ENCODE results near the gene OPTN.
A peak's percentile ranks its signal among the peaks of the same experiment; 100 is the strongest.
"Not testable (repeated sequence)": the region's sequence is repeated elsewhere in the genome, so short reads cannot be mapped to it uniquely, and the experiment has no call there.

The OPTN gene

GRCh38 chr10:13099666-13100348, at the start of gene OPTN:
OPTN (plus strand) TSS chr10:13100163; CDS start chr10:13109123, 8,960 bp downstream.
- in situ Hi-C loops (cut with MboI; ENCODE audit: low sequenced_read_pairs, unreplicated experiment): no loop called here

DNA sequence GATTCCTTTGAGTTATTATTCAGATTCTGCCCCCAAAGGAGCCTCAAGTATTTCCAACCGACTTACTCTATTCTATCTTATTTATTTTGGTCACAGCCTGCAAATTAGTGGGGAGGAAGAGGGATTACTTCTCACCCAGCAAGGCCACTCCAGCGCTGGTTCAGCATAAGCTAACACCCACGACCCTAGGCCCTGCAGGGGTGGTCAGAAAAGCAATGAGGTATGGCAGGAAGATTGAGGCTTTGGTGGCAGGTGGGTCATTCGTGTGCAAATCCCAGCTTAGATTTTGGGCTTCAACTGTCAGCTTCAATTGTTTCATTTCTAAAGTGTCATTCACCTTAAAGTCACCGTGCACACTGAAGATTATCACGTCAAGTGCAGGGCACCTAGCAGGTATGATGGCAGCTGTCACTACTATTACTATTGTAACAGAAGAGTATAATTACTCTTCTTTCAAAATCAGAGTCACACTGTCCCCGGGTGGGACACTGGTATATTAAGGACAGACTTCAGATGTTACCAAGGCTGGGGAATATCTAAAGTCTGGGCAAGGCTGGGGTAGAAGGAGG, 48.8 kb upstream of the OPTN start:
- no peak for DNase-seq (ENCODE audit: low spot score)
- in situ Hi-C loops (cut with MboI; ENCODE audit: low sequenced_read_pairs, unreplicated experiment): no loop called here
- no peak for TF ChIP-seq CTCF (IDR thresholded peaks at IDR 0.05; ENCODE audit: borderline replicate concordance, control extremely low read depth, extremely low read depth, insufficient read depth, missing control alignments)

More at GRCh38 chr10:13099666-13100348, at the start of gene OPTN:
- peak; percentile 94 for DNase-seq (ENCODE audit: low spot score)
- TF ChIP-seq CTCF (IDR thresholded peaks at IDR 0.05; ENCODE audit: borderline replicate concordance, control extremely low read depth, extremely low read depth, insufficient read depth, missing control alignments): peak; percentile 58

DNA sequence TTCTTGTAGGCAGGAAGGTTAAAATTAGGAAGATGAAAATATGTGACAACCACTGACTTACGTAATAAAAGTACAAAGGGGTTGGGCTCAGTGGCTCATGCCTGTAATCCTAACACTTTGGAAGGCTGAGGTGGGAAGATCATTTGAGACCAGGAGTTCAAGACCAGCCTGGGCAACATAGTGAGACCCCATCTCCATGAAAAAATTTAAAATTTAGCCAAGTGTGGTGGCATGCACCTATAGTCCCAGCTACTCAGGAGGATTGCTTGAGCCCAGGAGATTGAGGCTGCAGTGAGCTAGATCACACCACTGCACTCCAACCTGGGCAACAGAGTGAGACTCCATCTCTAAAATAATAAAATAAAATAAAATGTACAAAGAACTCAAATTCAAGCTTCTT, 46.8 kb upstream of the OPTN start:
- in situ Hi-C loops (cut with MboI; ENCODE audit: low sequenced_read_pairs, unreplicated experiment); DNase-seq (ENCODE audit: low spot score): not testable (repeated sequence)

GRCh38 chr10:13053794-13054462, 46.0 kb upstream of the OPTN start:
- in situ Hi-C loops (cut with MboI; ENCODE audit: low sequenced_read_pairs, unreplicated experiment): no loop called here
- no peak for DNase-seq (ENCODE audit: low spot score)
- no peak for TF ChIP-seq CTCF (IDR thresholded peaks at IDR 0.05; ENCODE audit: borderline replicate concordance, control extremely low read depth, extremely low read depth, insufficient read depth, missing control alignments)

DNA sequence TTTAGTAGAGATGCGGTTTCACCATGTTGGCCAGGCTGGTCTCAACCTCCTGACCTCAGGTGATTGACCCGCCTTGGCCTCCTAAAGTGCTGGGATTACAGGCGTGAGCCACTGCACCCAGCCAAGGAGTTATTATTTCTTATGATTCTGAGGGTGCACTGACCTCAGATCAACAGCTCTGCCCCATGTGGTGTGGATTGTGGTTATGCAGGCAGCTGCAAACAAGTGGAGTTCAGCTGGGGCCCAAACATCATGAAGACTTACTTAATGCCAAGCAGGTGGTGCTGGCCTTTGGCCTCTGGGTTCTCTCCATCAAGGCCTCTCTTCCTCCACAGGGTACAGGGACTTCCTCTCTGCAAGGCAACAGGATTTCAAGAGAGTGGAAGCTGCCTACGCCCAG, 45.1 kb upstream of the OPTN start:
- no peak for DNase-seq (ENCODE audit: low spot score)
- in situ Hi-C loops (cut with MboI; ENCODE audit: low sequenced_read_pairs, unreplicated experiment): no loop called here
- no peak for TF ChIP-seq CTCF (IDR thresholded peaks at IDR 0.05; ENCODE audit: borderline replicate concordance, control extremely low read depth, extremely low read depth, insufficient read depth, missing control alignments)

GRCh38 chr10:13056456-13057077, 43.4 kb upstream of the OPTN start:
- in situ Hi-C loops (cut with MboI; ENCODE audit: low sequenced_read_pairs, unreplicated experiment): no loop called here
- TF ChIP-seq CTCF (IDR thresholded peaks at IDR 0.05; ENCODE audit: borderline replicate concordance, control extremely low read depth, extremely low read depth, insufficient read depth, missing control alignments): peak; percentile 3
- no peak for DNase-seq (ENCODE audit: low spot score)
